ENCODE results near the gene IRGQ.

DNA sequence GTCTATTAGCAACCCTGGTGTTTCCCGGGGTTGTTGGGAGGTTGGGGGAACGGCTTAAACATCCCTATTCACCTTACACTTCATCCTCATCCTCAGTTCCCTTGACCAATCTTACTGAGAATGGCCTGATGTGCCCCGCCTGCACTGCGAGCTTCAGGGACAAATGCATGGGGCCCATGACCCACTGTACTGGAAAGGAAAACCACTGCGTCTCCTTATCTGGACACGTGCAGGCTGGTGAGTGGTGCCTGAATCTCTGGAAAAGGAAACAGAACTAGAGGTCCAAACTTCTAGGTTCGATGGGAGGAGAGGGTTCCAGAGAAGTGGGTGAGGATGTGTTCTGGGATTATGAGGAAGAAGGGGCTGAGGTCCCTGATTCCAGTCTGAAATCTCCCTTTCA is 14.5 kb downstream of the IRGQ start:
- no peak for TF ChIP-seq EZH2 (IDR thresholded peaks at IDR 0.05; ENCODE audit: borderline replicate concordance, low read depth, low read length, severe bottlenecking)
- TF ChIP-seq CTCF (IDR thresholded peaks at IDR 0.05; ENCODE audit: borderline replicate concordance, extremely low read depth, low read length, poor library complexity, severe bottlenecking), result no peak
